HG03469 (cell line): Measurements from ENCODE around the gene GHITM.
A peak's percentile ranks its signal among the peaks of the same experiment; 100 is the strongest.
"Not testable (repeated sequence)": the region's sequence is repeated elsewhere in the genome, so short reads cannot be mapped to it uniquely, and the experiment has no call there.

ENCODE experiments used
- ATAC-seq: cut with Tn5 transposase; IDR thresholded peaks from one replicate; pipeline ENCODE4 v1.9.1; 2021; ENCODE audit warnings: mild to moderate bottlenecking, moderate library complexity, moderate number of reproducible peaks; ENCODE audit not compliant: unreplicated experiment

Gene GHITM

GRCh38 chr10:84147347-84147746 lies 8.0 kb downstream of the GHITM start:
- ATAC-seq: no peak

- not testable (repeated sequence) for ATAC-seq
Measured at GRCh38 chr10:84148006-84148597, 8.8 kb downstream of the GHITM start.

GRCh38 chr10:84149854-84150253 lies 10.5 kb downstream of the GHITM start:
- no peak for ATAC-seq

- ATAC-seq: no peak
Measured at GRCh38 chr10:84152769-84153168, 13.5 kb downstream of the GHITM start.

- no peak for ATAC-seq
Measured at GRCh38 chr10:84155521-84155920, 16.2 kb downstream of the GHITM start.

DNA sequence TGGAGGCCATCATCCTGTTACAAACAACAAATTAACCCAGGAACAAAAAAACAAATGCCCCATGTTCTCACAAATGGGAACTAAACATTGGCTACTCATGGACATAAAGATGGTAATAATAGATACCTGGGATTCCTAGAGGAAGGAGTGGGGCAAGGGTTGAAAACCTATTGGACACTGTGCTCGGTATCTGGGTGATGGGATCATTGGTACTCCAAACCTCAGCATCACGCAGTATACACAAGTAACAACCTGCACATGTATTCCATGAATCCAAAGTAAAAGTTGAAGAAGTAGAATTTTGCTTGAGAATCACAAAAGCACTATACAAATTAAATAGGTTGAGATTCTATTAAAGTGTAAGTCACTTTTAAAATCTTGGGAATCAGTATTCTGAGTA lies 16.7 kb downstream of the GHITM start:
- ATAC-seq: no peak

- peak; percentile 59 for ATAC-seq
Measured at GRCh38 chr10:84156768-84157167, 17.5 kb downstream of the GHITM start.

- no peak for ATAC-seq
Measured at GRCh38 chr10:84158061-84158460, 18.8 kb downstream of the GHITM start.

DNA sequence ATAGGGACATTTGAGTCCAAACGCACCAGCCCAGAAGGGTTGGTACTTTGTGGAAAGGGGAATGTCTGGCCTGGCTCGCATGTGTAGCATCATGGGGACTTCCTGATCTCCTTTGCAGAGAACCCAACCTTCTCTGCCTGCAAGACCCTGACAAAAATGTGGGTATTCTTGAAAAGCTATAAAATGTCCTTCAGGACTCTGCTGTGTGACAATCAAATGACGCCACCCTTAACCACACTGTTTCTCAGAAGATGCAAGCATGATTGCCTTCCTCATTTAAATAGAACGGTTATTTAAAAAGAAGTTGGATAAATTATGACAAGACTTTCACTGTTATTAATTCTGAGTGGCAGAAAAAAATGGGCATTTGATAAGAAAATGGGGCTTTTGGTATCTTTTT lies 19.2 kb downstream of the GHITM start:
- ATAC-seq: no peak

DNA sequence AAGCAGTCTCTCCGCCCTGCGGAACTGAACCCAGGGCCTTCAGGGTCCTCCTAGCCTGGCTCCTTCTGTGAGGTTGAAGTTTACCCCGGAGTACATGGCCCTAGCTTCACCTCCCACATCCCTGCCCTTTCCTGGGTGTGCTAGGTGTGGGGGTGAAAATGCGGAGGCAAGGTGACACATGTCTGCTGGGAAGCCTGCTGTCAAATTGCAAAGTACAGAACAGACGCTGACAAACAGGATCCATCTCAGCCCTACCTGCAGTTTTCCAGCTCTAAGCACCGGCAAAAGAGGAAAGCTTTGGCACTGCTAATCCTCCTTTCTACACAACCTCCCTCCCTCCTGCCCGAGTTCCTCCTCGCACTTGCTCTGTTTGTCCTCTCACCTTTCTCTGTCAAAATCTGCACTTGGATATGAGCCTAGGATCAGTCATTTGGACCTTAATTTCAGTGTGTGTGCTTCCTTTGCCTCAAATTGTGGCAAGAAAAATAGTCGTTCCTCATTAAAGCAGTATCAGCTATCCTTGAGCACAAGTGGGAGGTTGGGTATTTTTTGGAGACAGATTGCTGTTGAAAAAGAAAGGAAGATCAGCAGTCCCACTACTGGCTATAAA lies 19.9 kb downstream of the GHITM start:
- ATAC-seq: no peak

GRCh38 chr10:84160663-84161362 lies 21.5 kb downstream of the GHITM start:
- no peak for ATAC-seq

DNA sequence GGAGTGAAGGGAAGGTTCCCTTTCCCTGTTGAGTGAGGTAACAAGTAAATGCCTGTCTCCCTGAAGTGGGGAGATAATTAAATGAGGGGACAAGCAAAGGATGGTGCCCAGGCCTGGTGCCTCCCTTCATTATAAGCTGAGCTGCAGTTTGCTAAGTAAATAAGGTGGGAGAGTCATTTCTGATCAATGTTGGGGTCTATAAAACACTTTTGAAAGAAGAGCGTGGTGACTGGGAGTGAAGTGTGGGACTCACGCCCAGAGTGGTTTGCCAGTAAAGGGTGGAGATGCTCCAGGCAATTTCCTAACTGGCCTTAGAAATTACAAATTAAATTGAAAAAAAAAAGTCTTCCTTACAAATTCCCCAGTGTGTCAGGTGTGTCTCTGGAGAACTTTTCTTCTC lies 24.7 kb downstream of the GHITM start:
- ATAC-seq: no peak

GRCh38 chr10:84164442-84164841 lies 25.1 kb downstream of the GHITM start:
- ATAC-seq: no peak

DNA sequence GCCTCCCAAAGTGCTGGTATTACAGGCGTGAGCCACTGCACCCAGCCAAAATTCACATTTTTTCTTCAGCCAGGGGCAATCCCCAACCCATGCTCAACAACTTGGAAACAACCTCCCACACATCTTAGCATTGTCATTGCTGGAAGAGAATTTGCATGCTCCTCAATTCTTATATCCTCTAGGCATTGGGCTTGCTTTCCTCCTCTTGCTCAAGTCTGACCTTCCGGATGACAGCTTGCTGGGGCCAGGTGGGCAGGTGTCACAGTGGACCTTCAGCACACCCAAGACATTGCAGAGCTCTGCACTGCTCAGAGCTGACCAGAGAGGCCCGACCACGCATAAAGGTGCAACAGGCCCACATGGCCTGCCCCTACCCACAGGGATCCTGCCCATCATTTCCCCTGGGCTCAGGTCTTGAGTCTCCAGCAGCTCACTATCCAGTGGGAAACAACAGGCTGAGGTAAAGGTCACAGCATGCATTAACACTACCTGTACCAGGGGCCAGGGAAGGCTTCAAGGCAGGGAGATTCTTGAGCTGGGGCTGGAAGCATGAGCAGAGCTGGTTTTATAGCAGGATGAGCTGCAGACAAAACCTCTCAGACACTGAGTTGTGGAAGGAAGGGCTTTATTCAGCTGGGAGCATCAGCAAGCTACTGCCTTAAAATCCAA lies 27.4 kb downstream of the GHITM start:
- ATAC-seq: no peak

DNA sequence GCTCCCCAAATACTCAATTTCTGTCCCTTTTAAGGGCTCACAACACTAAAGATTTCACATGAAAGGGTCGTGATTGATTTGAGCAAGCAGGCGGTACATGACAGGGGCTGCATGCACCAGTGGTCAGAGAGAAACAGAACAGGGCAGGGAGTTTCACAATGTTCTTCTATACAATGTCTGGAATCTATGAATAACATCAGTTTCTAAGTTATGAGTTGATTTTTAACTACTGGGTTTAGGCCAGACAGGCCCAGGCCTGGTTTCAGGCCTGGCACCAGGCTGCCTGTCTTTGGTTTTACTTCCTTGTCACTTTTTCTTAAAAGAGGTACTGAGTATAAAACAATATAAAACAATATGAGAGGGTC lies 28.0 kb downstream of the GHITM start:
- not testable (repeated sequence) for ATAC-seq

DNA sequence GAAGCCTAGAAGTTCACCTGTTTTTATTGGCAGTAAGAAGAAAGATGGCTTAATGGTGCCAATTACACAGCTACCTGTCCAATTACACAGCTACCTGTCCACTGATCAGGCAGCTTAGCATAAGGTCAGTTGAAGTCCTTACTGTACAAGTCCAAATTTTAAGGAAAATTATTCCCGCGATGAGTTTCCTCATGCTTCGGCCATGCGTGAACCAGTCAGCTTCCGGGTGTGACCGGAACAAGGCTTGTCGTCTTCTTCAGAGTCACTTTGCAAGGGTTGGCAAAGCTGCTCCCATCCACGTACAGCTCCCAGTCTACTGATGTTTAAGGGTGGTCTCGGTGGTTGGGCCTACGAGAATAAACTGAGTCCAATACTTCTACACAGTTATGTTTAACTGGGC lies 29.1 kb downstream of the GHITM start:
- not testable (repeated sequence) for ATAC-seq

DNA sequence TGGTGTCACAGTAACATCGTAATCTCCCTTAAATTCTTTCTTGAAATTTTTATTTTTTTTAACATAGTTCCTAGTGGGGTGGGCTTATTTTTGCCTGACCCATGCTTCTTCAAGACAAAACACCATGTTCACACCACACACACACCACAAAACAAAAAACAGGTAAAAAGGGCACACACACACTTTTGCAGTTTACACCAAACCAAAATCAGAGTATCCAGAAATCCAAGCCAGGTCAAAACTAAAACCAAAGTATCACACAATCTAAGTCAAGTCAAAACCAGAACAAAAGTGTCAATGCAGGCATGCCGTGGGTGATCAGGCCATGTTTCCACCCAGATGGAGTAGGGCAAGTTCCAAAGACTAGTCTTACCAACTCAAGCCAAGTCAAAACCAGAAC lies 31.9 kb downstream of the GHITM start:
- not testable (repeated sequence) for ATAC-seq

GRCh38 chr10:84171700-84172466 lies 32.6 kb downstream of the GHITM start:
- peak; percentile 27 for ATAC-seq

DNA sequence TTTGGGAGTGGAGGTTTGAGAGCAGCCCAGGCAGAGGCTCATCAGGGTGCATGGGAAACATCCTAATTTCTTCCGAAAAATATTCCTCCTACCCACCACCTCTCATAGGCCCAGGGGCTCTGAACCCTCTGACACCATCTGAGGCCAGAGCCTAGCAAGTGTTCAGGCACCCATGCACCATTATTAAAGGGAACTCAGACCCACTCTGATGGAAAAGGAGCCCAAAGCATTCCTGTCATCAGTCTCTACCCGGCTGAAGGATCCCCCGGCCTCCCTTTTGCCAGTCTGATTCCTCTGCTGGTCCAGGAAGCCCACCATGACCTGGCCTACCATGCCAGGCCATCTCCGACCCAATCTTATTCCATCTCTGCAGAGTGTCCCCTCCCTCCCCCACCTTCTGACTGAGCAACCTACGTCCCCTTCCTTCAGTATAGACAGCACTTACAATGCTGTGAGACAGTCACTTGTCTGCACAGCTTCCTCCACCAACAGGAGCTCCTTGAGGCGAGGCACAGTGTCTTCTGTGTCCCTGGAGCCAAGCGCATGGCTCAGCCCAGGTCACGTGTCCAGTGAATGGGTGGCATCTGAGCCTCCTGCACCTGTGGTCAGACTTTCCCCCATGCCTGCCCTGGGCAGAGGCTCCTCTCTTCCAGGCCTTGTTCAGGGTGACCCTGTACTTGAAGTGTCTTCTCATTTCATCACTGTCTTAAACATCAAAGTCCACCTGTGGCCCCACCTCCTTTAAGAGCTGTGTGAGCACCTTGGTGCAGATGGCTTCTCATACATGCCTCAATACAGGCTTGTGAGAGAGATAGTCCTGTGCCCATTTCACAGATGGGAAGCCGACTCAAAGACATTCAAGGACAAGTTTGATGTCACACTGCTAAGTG lies 33.4 kb downstream of the GHITM start:
- ATAC-seq: no peak

- ATAC-seq: peak; percentile 23
Measured at GRCh38 chr10:84173501-84173929, 34.2 kb downstream of the GHITM start, which contains the start of gene GPR15LG. TSS of gene GPR15LG (plus strand) at chr10:84173801. CDS start at chr10:84173852, 51 bp downstream.
